Measurements from ENCODE around the gene SLC22A16.

GRCh38 chr6:110525001-110525400 lies 48.6 kb upstream of the SLC22A16 start:
- TF ChIP-seq POLR2AphosphoS5 (IDR thresholded peaks at IDR 0.05): no peak
- no peak for TF ChIP-seq CTCF (IDR thresholded peaks at IDR 0.05)

All from breast epithelium (tissue), 3 donors.